ENCODE data around the gene GOLGA5. TPM values are rescaled to one million over a fixed set of nuclear protein-coding genes. Genes with fewer than 3 reads are reported as not detected.
"Not testable (repeated sequence)": the region's sequence is repeated elsewhere in the genome, so short reads cannot be mapped to it uniquely, and the experiment has no call there.

The GOLGA5 gene
- total and polyA plus RNA-seq, 2 experiments from 2014 or later, result 56.4 to 70.6 TPM

GRCh38 chr14:92819011-92819597, 25.0 kb downstream of the GOLGA5 start:
- H3K36me3 ChIP-seq (ENCODE audit: low read depth), result peaks cover 81% of the 10 kb centered on the region
- WGBS, 2 experiments (ENCODE audit: low coverage in 1 of 2, low lambda C conversion rate in 2 of 2, missing lambda C conversion rate in 2 of 2), result 92 to 95% methylated on average over 6 of the region's 6 CpGs
- in situ Hi-C loops (cut with MboI), result no loop called here

GRCh38 chr14:92819680-92820535, 25.8 kb downstream of the GOLGA5 start:
- 98 to 99% methylated on average over 13 of the region's 13 CpGs for WGBS, 2 experiments (ENCODE audit: low coverage in 1 of 2, low lambda C conversion rate in 2 of 2, missing lambda C conversion rate in 2 of 2)
- H3K9me2 ChIP-seq (ENCODE audit: insufficient read depth); H3K4me3 ChIP-seq; H4K20me1 ChIP-seq (ENCODE audit: insufficient read depth); H3K4me2 ChIP-seq (ENCODE audit: unreplicated experiment); DNase-seq; H3K27ac ChIP-seq; H3F3A ChIP-seq (ENCODE audit: insufficient read depth); H3K9me3 ChIP-seq (ENCODE audit: low read depth); in situ Hi-C loops (cut with MboI); H3K79me2 ChIP-seq (ENCODE audit: insufficient read depth); H3K9ac ChIP-seq; H2AFZ ChIP-seq; H3K4me1 ChIP-seq (ENCODE audit: insufficient read depth); H3K27me3 ChIP-seq (replicated peaks; ENCODE audit: insufficient read depth): not testable (repeated sequence)
- H3K36me3 ChIP-seq (ENCODE audit: low read depth), result peaks cover 82% of the 10 kb centered on the region

More at GRCh38 chr14:92819011-92819597, 25.0 kb downstream of the GOLGA5 start:
- no peaks in the 10 kb centered on the region for H3K4me1 ChIP-seq (ENCODE audit: insufficient read depth)
- H3K4me2 ChIP-seq (ENCODE audit: unreplicated experiment), result no peak overlapping the region
- H4K20me1 ChIP-seq (ENCODE audit: insufficient read depth), result no peaks in the 10 kb centered on the region
- H3K4me3 ChIP-seq, result no peak overlapping the region
- no peaks in the 10 kb centered on the region for H3K9me2 ChIP-seq (ENCODE audit: insufficient read depth)
- peaks cover 10% of the 10 kb centered on the region; the same call in 1 of the 2 replicates for H3K79me2 ChIP-seq (ENCODE audit: insufficient read depth)
- no peaks in the 10 kb centered on the region for H3K9me3 ChIP-seq (ENCODE audit: low read depth)
- H3K27me3 ChIP-seq (replicated peaks; ENCODE audit: insufficient read depth), result no peaks in the 10 kb centered on the region
- no peak for TF ChIP-seq EZH2 (IDR thresholded peaks at IDR 0.05; ENCODE audit: insufficient read depth, poor library complexity, severe bottlenecking)
- TF ChIP-seq EZH2phosphoT487 (IDR thresholded peaks at IDR 0.05; ENCODE audit: insufficient read depth, low read depth), result no peak
- H3K9ac ChIP-seq, result no peak overlapping the region
- H3F3A ChIP-seq (ENCODE audit: insufficient read depth), result peaks cover 5% of the 10 kb centered on the region; the same call in 1 of the 2 replicates
- no peak overlapping the region for H3K27ac ChIP-seq
- H2AFZ ChIP-seq, result no peak overlapping the region
- no peak for DNase-seq

GRCh38 chr14:92820536-92820840, 26.4 kb downstream of the GOLGA5 start:
- H3K27ac ChIP-seq; in situ Hi-C loops (cut with MboI); H3K4me3 ChIP-seq; H4K20me1 ChIP-seq (ENCODE audit: insufficient read depth); H3K27me3 ChIP-seq (replicated peaks; ENCODE audit: insufficient read depth); H3F3A ChIP-seq (ENCODE audit: insufficient read depth); H2AFZ ChIP-seq; H3K4me1 ChIP-seq (ENCODE audit: insufficient read depth); H3K9ac ChIP-seq; DNase-seq; H3K79me2 ChIP-seq (ENCODE audit: insufficient read depth); H3K9me3 ChIP-seq (ENCODE audit: low read depth); H3K9me2 ChIP-seq (ENCODE audit: insufficient read depth); H3K4me2 ChIP-seq (ENCODE audit: unreplicated experiment): not testable (repeated sequence)
- 98% methylated on average over 7 of the region's 7 CpGs for WGBS, 2 experiments (ENCODE audit: low coverage in 1 of 2, low lambda C conversion rate in 2 of 2, missing lambda C conversion rate in 2 of 2)
- peaks cover 81% of the 10 kb centered on the region for H3K36me3 ChIP-seq (ENCODE audit: low read depth)

- Histone ChIP-seq H3K9me3 (ENCODE audit: low read depth) (no peaks in the 10 kb centered on the region), H3F3A (ENCODE audit: insufficient read depth) (0 out of 2 replicates have a peak, but pooled peaks cover 4% of the 10 kb centered on the region), H3K79me2 (ENCODE audit: insufficient read depth) (no peaks in the 10 kb centered on the region), H3K4me3 (no peak overlapping the region), H4K20me1 (ENCODE audit: insufficient read depth) (0 out of 2 replicates have a peak, but pooled peaks cover 4% of the 10 kb centered on the region), H3K9me2 (ENCODE audit: insufficient read depth) (no peaks in the 10 kb centered on the region), H3K27me3 (replicated peaks; ENCODE audit: insufficient read depth) (no peaks in the 10 kb centered on the region), H3K4me2 (ENCODE audit: unreplicated experiment) (no peak overlapping the region), H3K4me1 (ENCODE audit: insufficient read depth) (no peaks in the 10 kb centered on the region), H2AFZ (no peak overlapping the region), H3K9ac (no peak overlapping the region), H3K27ac (no peak overlapping the region), H3K36me3 (ENCODE audit: low read depth) (peaks cover 80% of the 10 kb centered on the region)
- TF ChIP-seq EZH2 (IDR thresholded peaks at IDR 0.05; ENCODE audit: insufficient read depth, poor library complexity, severe bottlenecking), result no peak
- no peak for TF ChIP-seq EZH2phosphoT487 (IDR thresholded peaks at IDR 0.05; ENCODE audit: insufficient read depth, low read depth)
- DNase-seq, result no peak
- in situ Hi-C loops (cut with MboI), result no loop called here
- WGBS, 2 experiments (ENCODE audit: low coverage in 1 of 2, low lambda C conversion rate in 2 of 2, missing lambda C conversion rate in 2 of 2), result 49 to 55% methylated on average over 2 of the region's 2 CpGs
Observed at GRCh38 chr14:92830902-92831301, 36.8 kb downstream of the GOLGA5 start.

Measured in GM23248 (cell line).